Loucy (cell line): ENCODE measurements around the gene MAST4.

Source experiments
- H2AFZ ChIP-seq: fragments of 200-600 bp; sonication (generic); 2 replicates; pipeline ENCODE4 v1.6.0; 2016; ENCODE audit warnings: antibody characterized with exemption, mild to moderate bottlenecking, low read length, moderate library complexity
- H3F3A ChIP-seq: fragments of 200-600 bp; 2 replicates; pipeline ENCODE4 v1.6.0; 2016; ENCODE audit warnings: antibody characterized with exemption, low read depth, mild to moderate bottlenecking
- H3K27me3 ChIP-seq: fragments of 200-600 bp; sonication (generic); 2 replicates; pipeline ENCODE4 v1.6.1; 2014; ENCODE audit warnings: low read length, mild to moderate bottlenecking; ENCODE audit not compliant: insufficient read depth, poor library complexity, severe bottlenecking
- H3K36me3 ChIP-seq: fragments of 200-600 bp; sonication (generic); 2 replicates; pipeline ENCODE4 v1.6.1; 2016; ENCODE audit warnings: low read length; ENCODE audit not compliant: insufficient read depth
- H3K4me1 ChIP-seq: fragments of 200-600 bp; sonication (generic); 2 replicates; pipeline ENCODE4 v1.5.1; 2014; ENCODE audit warnings: low read length, mild to moderate bottlenecking; ENCODE audit not compliant: insufficient read depth, poor library complexity, severe bottlenecking
- H3K4me2 ChIP-seq: fragments of 200-600 bp; sonication (generic); 2 replicates; pipeline ENCODE4 v1.6.0; 2014; ENCODE audit warnings: antibody characterized with exemption, low read length, low read depth, mild to moderate bottlenecking; ENCODE audit not compliant: poor library complexity, severe bottlenecking
- H3K4me3 ChIP-seq: fragments of 200-600 bp; sonication (generic); 2 replicates; pipeline ENCODE4 v1.5.1; 2014; ENCODE audit warnings: low read length, mild to moderate bottlenecking, mixed read lengths; ENCODE audit not compliant: poor library complexity, severe bottlenecking
- H3K79me2 ChIP-seq: fragments of 200-600 bp; sonication (generic); 2 replicates; pipeline ENCODE4 v1.6.1; 2014; ENCODE audit warnings: low read length; ENCODE audit not compliant: insufficient read depth
- H3K9ac ChIP-seq: fragments of 200-600 bp; sonication (generic); 2 replicates; pipeline ENCODE4 v1.6.0; 2014; ENCODE audit warnings: mild to moderate bottlenecking, low read depth, low read length, moderate library complexity; ENCODE audit not compliant: poor library complexity, severe bottlenecking
- H3K9me2 ChIP-seq: fragments of 200-600 bp; sonication (generic); replicated peaks from 2 replicates; pipeline ENCODE4 v1.6.1; 2016; ENCODE audit warnings: low read depth, low read length, mixed read lengths
- H3K9me3 ChIP-seq: fragments of 200-600 bp; sonication (generic); 2 replicates; pipeline ENCODE4 v1.6.1; 2014; ENCODE audit warnings: mild to moderate bottlenecking, antibody characterized with exemption, low read length, low read depth; ENCODE audit not compliant: insufficient read depth
- H4K20me1 ChIP-seq: fragments of 200-600 bp; sonication (generic); 2 replicates; pipeline ENCODE4 v1.6.0; 2014; ENCODE audit warnings: antibody characterized with exemption, low read length, mild to moderate bottlenecking; ENCODE audit not compliant: insufficient read depth, poor library complexity, severe bottlenecking
- CTCF ChIP-seq: fragments of 200-600 bp; sonication (generic); conservative IDR thresholded peaks from 2 replicates; pipeline ENCODE4 v1.5.1; 2014; ENCODE audit warnings: mild to moderate bottlenecking, antibody characterized with exemption, low read length
- EZH2phosphoT487 ChIP-seq: fragments of 200-600 bp; IDR thresholded peaks from 2 replicates; pipeline ENCODE4 v1.6.1; 2018; ENCODE audit warnings: antibody characterized with exemption, mild to moderate bottlenecking, moderate library complexity, borderline replicate concordance

Gene MAST4

GRCh38 chr5:66839636-66840185 is 243.5 kb downstream of the MAST4 start:
- no peak overlapping the region for H2AFZ ChIP-seq
- H3K79me2 ChIP-seq: no peaks in the 10 kb centered on the region
- no peak overlapping the region for H3K4me3 ChIP-seq
- TF ChIP-seq CTCF: no peak
- TF ChIP-seq EZH2phosphoT487: no peak
- no peaks in the 10 kb centered on the region for H4K20me1 ChIP-seq
- no peaks in the 10 kb centered on the region for H3K9me2 ChIP-seq
- no peaks in the 10 kb centered on the region for H3K4me1 ChIP-seq
- no peaks in the 10 kb centered on the region for H3K9me3 ChIP-seq
- no peaks in the 10 kb centered on the region for H3K36me3 ChIP-seq
- H3K27me3 ChIP-seq: no peaks in the 10 kb centered on the region
- no peak overlapping the region for H3K9ac ChIP-seq
- no peak overlapping the region for H3K4me2 ChIP-seq
- H3F3A ChIP-seq: no peaks in the 10 kb centered on the region

- no peak overlapping the region for H3K4me2 ChIP-seq
- H3F3A ChIP-seq: no peaks in the 10 kb centered on the region
- H3K9ac ChIP-seq: no peak overlapping the region
- no peak overlapping the region for H3K4me3 ChIP-seq
- no peaks in the 10 kb centered on the region for H4K20me1 ChIP-seq
- no peak for TF ChIP-seq EZH2phosphoT487
- no peak for TF ChIP-seq CTCF
- H3K27me3 ChIP-seq: no peaks in the 10 kb centered on the region
- no peaks in the 10 kb centered on the region for H3K9me3 ChIP-seq
- H3K79me2 ChIP-seq: no peaks in the 10 kb centered on the region
- H3K4me1 ChIP-seq: no peaks in the 10 kb centered on the region
- H2AFZ ChIP-seq: no peak overlapping the region
- no peaks in the 10 kb centered on the region for H3K36me3 ChIP-seq
- H3K9me2 ChIP-seq: no peaks in the 10 kb centered on the region
Observed at GRCh38 chr5:66840511-66841013, 244.4 kb downstream of the MAST4 start.

GRCh38 chr5:66841264-66841663 is 245.1 kb downstream of the MAST4 start:
- H3K4me2 ChIP-seq: no peak overlapping the region

More at GRCh38 chr5:66841264-66841663, 245.1 kb downstream of the MAST4 start:
- H3K79me2 ChIP-seq: no peaks in the 10 kb centered on the region
- no peaks in the 10 kb centered on the region for H3K9me3 ChIP-seq
- no peaks in the 10 kb centered on the region for H3K27me3 ChIP-seq
- no peaks in the 10 kb centered on the region for H3K9me2 ChIP-seq
- no peak overlapping the region for H2AFZ ChIP-seq
- no peak overlapping the region for H3K4me3 ChIP-seq
- H3K36me3 ChIP-seq: no peaks in the 10 kb centered on the region
- no peaks in the 10 kb centered on the region for H4K20me1 ChIP-seq
- no peak overlapping the region for H3K9ac ChIP-seq
- H3K4me1 ChIP-seq: no peaks in the 10 kb centered on the region
- TF ChIP-seq EZH2phosphoT487 (no peak), CTCF (no peak)
- H3F3A ChIP-seq: no peaks in the 10 kb centered on the region
